GM19397 (cell line): ENCODE results near the gene APP.
"Not testable (repeated sequence)": the region's sequence is repeated elsewhere in the genome, so short reads cannot be mapped to it uniquely, and the experiment has no call there.

Experiments used
- ATAC-seq: cut with Tn5 transposase; IDR thresholded peaks from one replicate; pipeline ENCODE4 v1.9.1; 2021; ENCODE audit warnings: mild to moderate bottlenecking, moderate library complexity; ENCODE audit not compliant: unreplicated experiment

Gene APP

DNA sequence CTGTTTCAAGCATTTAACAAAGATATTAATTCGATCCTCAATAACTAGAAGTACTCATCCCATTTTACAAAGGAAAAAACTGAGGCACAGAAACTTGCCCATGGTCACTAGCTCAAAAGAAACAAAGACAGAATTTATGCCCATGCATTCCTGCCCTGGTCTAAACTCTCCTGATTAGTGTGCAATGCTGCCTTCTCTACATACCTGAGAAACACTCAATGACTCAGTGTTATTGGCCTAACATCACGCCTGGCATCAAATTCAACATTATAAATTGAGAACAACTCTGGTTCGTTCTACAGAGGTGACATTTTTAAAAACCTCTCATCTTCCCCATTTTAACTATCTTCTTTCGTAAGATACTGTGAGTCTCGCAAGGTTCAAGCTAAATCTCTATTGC, 5.2 kb downstream of the APP start:
- no peak for ATAC-seq

DNA sequence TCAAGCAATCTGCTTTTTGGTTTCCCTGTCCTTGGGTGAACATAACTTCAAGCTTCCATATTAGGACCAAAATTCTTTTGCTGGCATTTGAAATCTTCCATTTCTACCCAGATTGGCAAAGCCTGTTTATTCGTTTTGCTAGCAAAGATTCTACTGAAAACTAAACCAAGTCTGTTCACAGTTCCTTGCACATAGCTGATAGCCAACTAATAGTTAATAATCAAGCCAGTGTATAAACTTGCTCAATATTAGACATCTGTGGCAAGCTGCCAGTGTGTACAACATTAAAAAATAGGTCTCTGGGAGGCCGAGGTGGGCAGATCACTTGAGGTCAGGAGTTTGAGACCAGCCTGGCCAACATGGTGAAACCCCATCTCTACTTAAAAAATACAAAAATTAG, 6.3 kb downstream of the APP start:
- no peak for ATAC-seq

DNA sequence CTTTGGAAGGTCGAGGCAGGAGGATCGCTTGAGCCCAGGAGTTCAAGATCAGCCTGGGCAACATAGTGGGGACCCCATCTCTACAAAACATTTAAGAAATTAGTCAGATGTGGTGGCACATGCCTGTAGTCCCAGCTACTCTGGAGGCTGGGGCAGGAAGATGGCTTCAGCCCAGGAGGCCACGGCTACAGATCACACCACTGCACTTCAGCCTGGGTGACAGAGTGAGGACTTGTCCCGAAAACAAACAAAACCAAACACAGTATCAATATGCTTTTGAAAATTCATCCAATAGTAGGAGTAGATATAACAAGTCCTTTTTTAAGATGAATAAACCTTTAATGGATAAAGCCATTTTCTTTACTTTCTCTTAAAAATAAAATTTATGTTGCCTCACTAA, 8.5 kb downstream of the APP start:
- no peak for ATAC-seq

DNA sequence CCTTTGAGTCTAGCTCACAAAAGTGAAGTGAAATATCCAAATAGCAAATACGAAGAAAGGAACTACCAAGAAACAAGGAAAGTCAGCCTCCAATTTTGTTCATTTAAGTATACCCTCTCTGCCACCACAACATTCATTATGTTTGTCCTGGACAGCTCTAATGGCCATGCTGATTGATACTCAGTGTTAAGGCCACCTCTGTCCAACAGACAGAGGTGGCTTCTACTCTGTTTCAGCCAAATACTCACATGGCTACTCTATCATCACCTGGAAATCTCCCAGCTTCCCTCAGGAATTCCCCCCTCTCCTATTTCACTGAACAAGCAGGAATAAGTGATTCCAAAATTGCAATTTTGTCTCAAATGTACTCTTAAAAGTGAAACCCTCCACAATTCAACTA, 10.7 kb downstream of the APP start:
- no peak for ATAC-seq

DNA sequence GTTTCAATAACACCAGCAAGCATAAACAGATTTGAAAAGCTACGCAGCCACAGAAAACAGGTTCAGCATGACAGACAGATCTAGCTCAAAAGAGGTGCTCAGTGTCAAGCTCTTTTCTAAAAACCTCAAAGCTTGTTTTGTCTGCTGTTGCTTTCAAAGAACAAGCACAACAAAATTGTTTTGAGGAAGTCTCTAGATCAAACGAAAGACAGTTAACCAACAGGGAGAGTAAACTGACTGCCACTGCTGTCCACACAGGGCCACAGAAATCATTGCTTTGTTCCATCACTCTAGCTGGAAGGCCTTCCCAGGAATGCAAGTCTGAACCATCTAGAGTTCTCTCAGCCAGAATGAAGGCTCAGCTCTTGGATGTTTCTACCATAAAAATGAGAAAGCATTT, 12.8 kb downstream of the APP start:
- no peak for ATAC-seq

DNA sequence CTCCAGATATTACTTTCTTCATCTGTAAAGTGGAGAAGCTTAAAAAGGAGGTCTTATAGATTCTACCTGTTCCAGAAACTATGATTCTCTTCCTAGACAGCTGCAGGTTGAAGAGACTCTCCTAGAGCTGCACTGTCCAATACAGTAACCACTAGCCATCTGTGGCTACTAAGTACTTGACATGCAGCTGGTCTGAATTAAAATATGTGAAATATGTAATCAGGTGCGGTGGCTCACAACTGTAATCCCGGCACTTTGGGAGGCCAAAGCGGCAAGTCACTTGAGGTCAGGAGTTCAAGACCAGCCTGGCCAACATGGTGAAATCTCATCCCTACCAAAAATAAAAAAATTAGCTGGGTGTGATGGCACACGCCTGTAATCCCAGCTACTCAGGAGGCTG, 15.8 kb downstream of the APP start:
- ATAC-seq, result no peak

DNA sequence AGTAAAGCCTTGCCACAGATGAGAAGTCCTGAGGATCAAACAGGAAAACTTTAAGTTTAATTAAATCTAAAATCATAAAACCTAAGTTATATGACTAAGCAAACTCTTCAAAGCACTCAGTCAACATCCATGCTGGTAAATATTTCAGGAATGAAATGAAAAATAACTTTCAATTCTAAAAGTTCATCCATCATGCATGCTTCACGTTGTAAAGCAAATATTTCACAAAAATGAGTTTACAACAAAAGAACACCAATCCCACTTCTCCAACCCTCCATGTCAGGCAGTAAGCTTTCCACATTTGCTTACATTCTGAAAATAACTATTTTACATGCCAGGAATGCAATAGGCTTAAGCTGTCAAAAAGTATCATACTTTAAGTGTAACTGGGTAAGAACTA, 16.8 kb downstream of the APP start:
- no peak for ATAC-seq

DNA sequence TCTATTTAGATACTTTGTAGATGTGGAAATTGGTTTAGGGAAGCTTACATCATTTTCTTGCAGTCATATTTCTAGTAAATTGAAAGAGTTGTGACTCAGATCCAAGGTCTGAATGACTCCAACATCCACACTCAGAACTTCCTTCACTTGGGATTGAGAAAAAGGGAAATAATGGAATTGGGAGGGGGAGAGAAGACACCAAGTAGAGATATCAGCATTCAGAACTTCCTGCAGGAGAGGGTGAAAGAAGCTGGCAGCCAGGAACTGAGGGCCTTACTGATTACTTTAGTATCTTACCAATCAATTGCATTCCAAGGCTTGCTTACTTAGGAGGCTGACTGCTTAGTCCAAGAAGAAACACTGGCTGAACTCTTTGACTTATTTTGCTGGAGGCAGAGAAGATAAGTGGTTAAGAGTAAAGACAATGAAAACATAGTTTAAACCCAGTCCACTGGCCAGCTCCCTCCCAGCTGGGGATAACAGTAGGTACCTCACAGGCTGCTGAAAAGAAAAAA, 21.7 kb downstream of the APP start:
- no peak for ATAC-seq

DNA sequence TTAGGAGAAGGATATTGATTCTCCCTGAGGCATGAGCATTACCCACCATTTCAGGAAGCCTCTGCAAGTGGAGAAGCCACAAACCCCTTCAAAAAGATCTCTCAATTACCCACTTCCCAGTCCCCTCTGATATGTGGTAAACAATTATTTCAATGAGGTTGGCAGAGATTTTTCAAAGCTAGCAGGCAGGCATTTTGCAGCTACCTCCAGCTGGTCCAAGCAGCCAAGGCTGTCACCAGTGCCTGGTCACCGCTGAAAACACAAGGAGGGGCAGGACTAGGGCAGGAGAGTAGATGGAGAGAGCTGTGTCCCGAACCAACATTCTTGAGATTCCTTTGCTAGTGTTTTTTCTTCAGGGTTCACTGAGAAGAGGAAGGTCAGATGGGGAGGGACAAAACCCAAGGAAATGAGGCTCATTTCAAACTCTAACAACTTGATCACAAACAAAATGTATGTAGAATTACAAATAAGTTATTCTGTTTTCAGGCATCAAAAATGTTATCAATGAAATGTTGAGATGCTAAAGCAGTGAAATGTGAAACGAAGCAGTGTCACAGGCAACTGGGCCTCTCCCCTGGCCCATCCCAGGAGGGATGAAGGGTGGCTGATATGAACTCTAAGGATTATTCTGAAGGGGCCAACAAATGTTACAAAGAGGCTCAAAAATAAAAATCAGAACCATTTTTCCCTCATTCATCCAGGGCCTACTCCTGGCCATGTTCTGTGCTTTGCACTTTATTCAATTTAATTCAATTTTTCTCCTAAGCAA, 22.3 kb downstream of the APP start:
- ATAC-seq, result no peak

DNA sequence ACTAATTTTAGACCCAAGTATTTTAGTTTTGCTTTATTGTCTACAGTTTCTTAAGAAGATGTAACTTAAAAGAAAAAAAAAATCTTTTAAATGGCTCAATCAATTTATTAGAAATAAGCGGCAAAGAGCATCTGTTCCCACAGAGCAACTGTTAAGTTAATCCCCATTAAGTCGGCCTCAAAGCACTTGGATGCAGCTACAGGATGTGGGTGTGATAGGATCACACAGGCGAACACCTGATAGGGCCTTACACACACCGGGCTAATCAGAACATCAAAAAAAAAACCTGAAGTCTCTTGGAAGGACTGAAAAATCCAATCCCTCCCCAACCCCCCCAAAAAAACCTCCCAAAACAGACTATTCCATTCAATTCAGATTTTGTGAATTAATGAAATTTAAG, 23.0 kb downstream of the APP start:
- ATAC-seq, result no peak

DNA sequence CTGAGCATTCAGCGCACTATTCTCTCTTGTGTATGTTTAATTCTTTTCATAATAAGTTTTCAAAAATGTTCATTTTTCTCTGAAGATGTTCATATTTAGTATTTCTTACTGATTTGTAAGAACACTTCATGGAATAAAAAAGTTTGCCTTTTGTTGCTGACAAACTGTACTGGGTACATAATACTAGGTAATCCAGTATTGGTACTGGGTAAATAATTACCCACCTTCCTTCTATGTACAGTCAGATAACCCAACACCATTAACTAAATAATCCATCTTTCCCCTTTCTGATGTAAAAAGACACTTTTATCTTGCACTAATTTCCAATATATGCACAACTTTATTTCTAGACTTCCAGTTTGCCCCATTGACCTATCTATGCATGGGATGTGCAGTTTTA, 23.9 kb downstream of the APP start:
- no peak for ATAC-seq

DNA sequence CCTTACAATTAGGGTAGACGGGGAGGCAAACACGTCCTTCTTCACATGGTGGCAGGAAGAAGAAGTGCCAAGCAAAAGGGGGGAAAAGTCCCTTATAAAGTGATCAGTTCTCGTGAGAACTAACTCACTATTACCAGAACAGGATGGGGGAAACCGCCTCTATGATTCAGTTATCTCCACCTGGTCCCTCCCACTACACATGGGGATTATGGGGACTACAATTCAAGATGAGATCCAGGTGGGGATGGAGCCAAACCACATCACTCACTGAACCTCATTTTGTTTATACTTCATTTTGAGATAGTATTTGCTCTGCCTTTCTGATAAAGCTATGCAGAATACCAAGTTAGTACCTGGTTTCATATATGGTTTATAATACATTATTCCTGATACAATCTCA, 26.5 kb downstream of the APP start:
- no peak for ATAC-seq

DNA sequence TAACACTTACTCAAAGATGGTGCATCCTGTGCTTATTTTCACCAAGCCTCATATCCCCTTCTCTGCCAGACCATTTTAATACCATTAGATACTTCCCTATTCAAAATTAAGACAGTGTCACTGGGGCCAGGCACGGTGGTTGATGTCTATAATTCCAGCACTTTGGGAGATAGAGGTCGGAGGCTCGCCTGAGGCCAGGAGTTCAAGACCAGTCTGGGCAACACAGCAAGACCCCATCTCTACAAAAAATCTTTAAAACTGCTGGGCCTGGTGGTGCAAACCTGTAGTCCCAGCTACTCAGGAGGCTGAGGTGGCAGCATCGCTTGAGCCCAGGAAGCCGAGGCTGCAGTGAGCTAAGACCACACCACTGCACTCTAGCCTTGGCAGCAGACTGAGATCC, 28.2 kb downstream of the APP start:
- ATAC-seq, result no peak

DNA sequence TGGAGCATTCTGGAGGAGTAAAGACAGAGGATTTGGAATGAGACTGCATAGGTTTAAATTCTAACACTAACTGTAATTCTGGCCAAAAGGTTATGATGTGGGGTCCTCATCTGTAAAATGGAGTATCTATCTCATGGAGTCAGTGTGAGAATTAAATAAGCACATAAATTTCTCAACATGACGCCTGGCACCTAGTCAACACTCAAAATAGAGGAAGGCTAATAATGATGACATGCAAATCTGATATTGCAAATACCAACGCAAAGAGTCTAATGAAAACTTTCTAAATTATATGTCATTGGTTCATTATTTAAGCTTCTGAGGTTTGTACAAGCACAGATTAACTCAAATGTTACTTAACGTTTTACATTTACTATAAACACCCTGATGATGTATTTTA, 29.6 kb downstream of the APP start:
- no peak for ATAC-seq

DNA sequence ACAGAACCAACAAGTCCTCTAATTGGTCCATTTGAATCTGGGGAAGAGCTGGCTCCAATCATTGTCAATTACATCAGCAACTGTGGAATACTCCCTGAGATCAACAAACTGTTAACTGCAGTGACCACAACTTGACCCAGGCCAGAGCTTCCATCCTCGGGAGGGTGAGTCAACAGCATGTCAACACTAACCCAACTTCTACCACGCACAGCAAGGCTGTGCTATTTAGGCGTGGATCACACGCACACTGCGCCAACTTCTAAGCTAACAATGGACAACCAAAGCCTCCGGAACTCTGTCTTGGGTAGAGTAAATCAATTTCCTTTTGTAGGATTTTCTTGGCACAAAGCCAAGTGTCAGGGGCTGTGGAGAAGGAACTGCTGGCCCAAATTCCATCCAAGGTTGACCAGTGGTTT, 30.4 kb downstream of the APP start:
- ATAC-seq, result no peak

DNA sequence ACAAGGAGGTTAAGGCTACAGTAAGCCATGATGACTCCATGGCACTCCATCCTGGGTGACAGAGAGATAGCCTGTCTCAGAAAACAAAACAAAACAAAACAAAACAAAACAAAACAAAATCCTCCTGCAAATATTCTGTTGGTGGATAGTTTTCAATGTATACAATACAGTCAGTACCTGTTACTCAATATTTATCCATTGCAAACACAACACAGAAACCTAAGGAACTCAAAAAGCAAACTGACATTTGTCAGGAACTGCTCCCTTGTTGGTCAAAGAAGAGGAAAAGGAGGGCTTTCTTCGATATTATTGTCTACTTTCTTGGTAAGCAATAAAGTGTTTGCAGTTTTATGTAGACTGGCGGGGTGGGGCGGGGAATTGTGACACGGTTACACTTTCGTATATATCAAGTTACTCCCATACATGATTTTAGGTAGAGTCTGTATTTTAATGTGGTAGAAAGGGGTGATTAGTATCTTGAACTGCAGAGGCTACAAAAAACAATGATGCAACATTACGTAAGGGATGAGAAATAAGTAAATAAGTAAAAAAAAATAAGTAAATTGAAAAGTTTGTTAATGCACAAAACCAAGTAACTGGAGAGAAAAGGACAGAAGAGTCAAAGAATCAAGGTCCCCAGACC, 31.8 kb downstream of the APP start:
- no peak for ATAC-seq

DNA sequence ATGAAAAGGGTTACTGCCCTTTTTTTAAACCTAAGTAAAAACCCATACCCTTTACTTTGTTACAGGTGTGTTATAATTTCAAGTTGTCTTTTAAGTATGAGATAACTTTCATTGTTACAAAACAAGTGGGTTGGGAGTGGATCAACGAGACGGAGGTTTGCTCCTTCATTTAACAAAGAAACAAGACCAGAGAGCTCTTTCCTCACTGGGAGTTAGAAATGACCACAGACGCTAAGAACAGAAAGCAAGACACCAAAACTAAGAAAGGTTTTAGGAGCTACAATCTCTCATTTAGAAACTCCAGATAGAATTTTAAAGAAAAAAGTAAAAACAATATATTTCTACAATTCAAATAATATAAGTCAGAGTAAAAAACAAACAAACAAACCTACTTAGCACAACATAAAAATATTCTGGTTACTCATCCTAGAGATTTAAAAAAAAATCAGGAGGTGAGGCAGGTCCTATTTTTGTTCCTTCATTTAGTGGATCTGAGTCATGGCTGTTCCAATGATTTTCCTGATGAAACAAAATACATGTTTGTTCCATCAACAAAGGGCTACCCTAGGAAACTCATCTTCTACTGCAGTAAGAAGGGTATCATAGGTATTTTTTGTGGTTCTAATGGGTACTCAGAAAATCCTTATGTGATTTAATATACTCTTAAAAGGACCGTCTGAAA, 33.0 kb downstream of the APP start:
- no peak for ATAC-seq

DNA sequence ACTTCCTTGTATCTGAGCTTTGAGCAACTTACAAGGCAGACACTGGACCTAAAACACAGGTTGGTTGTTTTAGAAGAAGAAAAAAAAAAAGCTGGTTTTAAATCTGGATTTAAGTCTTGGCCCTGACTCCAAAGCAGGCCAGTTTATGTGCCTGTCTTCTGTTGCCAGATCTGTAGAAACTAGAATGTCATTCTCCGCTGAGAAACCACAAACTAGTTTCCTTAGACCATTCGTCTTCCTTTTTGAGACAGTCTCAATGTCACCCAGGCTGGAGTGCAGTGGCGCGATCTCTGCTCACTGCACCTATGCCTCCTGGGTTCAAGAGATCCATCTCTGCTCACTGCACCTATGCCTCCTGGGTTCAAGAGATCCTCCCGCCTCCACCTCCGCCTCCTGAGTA, 33.9 kb downstream of the APP start:
- ATAC-seq, result peak; percentile 97

DNA sequence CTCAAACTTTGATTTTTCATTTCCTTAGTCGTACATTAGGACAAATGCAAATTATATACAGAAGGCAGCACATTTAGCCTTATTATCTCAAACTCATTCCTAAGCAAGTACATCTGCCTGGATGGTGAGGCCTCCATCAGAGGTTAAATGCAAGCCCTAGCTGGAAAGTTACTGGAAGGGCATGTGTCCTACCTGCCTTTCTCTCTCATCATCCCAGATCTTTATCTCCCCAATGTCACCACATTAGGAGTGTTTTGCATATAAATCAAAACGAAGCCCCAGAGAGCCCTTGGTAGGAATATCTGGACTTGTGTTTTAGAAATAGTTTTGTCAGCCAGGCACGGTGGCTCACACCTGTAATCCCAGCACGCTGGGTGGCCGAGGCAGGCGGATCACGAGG, 35.0 kb downstream of the APP start:
- no peak for ATAC-seq

DNA sequence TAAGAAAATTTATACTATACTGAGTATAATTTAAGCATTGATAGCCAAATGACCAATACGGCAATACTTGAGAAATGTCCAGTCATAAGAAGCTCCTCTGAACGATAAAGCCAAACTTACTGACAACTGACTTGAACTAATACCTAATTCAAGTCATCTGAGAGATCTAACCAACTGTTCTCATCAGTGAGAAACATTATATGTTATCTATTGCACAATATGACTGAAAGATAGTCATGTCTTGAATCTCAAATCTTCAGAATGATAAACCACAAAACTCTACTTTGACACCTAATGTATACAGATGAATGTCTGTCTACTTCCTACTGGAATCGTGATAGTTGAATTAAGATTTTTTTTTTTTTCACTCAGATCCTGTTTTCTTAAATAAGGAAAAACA, 39.0 kb downstream of the APP start:
- ATAC-seq, result no peak

DNA sequence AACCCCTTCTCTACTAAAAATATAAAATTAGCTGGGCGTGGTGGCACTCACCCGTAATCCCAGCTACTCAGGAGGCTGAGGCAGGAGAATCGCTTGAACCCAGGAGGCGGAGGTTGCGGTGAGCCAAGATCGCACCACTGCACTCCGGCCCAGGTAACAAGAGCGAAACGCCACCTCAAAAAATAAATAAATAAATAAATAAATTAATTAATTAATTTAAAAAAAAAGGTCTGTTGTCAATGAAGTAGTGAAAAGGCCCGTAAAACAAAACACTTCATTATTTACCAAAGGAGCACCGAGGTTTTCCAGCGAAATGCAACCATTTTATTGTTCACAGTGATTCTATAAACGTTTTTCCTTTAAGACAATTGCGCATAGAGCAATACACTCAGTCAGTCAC, 39.5 kb downstream of the APP start:
- ATAC-seq, result not testable (repeated sequence)

DNA sequence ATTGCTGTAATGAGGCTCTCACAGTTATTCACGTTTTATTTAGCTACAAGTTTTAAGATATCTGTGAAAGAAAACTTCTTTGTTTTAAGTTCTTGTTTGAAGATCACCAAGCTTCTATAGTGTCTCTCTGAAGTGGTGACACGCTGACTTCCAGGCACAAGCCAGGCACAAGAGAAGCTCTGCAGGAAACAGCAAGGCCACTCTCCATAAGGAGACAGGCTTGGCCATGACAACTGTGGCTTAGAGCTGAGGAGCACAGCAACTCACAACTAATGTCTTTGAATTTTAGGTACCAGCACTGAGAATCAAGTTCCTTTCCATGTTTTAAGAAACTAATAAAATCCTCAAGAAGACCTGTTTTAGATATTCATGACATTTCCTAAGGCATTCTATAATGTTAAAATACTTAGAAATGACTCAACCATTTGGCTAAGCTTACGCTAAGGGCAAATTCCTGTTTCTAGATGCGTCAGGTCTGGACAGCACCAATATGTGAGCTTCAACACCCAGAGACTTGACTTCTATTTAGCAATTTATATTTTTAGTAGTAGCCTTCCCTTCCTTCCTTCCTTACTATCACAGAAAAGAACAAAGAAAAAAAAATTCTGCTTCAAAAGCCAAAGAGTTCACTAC, 40.2 kb downstream of the APP start:
- ATAC-seq, result no peak
